Endothelial cell of umbilical vein (primary cell): ENCODE data around the gene AFG1L. TPM values are rescaled to one million over a fixed set of nuclear protein-coding genes. Genes with fewer than 3 reads are reported as not detected.

Source experiments
- BruUV-seq: library from RNA; stranded (reverse); fragments of 400-500 nt; replicated peaks from 2 replicates; lab custom pipeline; 2021; lab: Mats Ljungman, UMichigan
- CTCF ChIA-PET: fragments of 300-600, 350-600 bp; sonication (Branson Sonifier 250); formaldehyde crosslinking; loops from one replicate; lab custom pipeline; 2021; ENCODE audit warnings: antibody characterized with exemption, inconsistent platforms; lab: Charles Lee
- POLR2A ChIA-PET: fragments of 300-600, 350-600 bp; sonication (Branson Sonifier 250); formaldehyde crosslinking; loops from one replicate; lab custom pipeline; 2021; ENCODE audit warnings: antibody characterized with exemption, inconsistent platforms; lab: Charles Lee
- DNase-seq: peaks from one replicate; pipeline ENCODE4 v3.0.0-alpha.2; 2011; ENCODE audit warnings: low read depth, low spot score
- FAIRE-seq: peaks from 2 replicates; lab custom pipeline; 2011; peaks lifted over from hg19 to GRCh38; lab: Jason Lieb, UNC
- H2AFZ ChIP-seq: 2 replicates; pipeline ENCODE4 v1.6.0; 2012; ENCODE audit warnings: low read depth, low read length, control low read depth, inconsistent platforms
- H3K27ac ChIP-seq: 2 replicates; pipeline ENCODE4 v1.5.1; 2011; ENCODE audit warnings: low read depth, mild to moderate bottlenecking, control low read depth, low read length, moderate library complexity; ENCODE audit not compliant: insufficient read depth
- H3K27me3 ChIP-seq, 2 experiments: 2 replicates each; pipeline versions ENCODE4 v1.6.0 to v1.6.1; 2011; ENCODE audit warnings: low read length in 2 of 2, mixed read lengths in 1 of 2; ENCODE audit not compliant: control insufficient read depth in 2 of 2, insufficient read depth in 2 of 2
- H3K36me3 ChIP-seq, 2 experiments: 2 replicates in 1 of 2; 3 replicates in 1 of 2; pipeline ENCODE4 v1.5.1; 2011; ENCODE audit warnings: low read length in 2 of 2, mild to moderate bottlenecking in 1 of 2, moderate library complexity in 1 of 2; ENCODE audit not compliant: control insufficient read depth in 2 of 2, insufficient read depth in 2 of 2; ENCODE audit errors: extremely low read depth in 1 of 2
- H3K4me1 ChIP-seq: 3 replicates; pipeline ENCODE4 v1.5.1; 2011; ENCODE audit warnings: mild to moderate bottlenecking, low read length; ENCODE audit not compliant: control insufficient read depth, insufficient read depth; ENCODE audit errors: extremely low read depth
- H3K4me2 ChIP-seq: 2 replicates; pipeline ENCODE4 v1.6.1; 2011; ENCODE audit warnings: low read length, control low read depth, mixed read lengths; ENCODE audit not compliant: insufficient read depth
- H3K4me3 ChIP-seq, 3 experiments: fragments of 200-600 bp in 1 of 3; sonication (generic), shearing (Covaris generic) in 1 of 3; replicated peaks in 1 of 3; 2 replicates each; pipeline ENCODE4 v1.5.1; 2011 to 2016; ENCODE audit warnings: control low read depth in 3 of 3, low read length in 3 of 3, mild to moderate bottlenecking in 2 of 3, inconsistent platforms in 1 of 3, low read depth in 1 of 3, moderate library complexity in 1 of 3; ENCODE audit not compliant: insufficient read depth in 1 of 3
- H3K79me2 ChIP-seq: 2 replicates; pipeline ENCODE4 v1.6.0; 2012; ENCODE audit warnings: low read length, inconsistent platforms; ENCODE audit not compliant: control insufficient read depth, insufficient read depth
- H3K9ac ChIP-seq: replicated peaks from 2 replicates; pipeline ENCODE3; 2011; ENCODE audit warnings: low read length, control low read depth; ENCODE audit not compliant: insufficient read depth; ENCODE audit errors: extremely low read depth
- H3K9me1 ChIP-seq: replicated peaks from 3 replicates; pipeline ENCODE4 v1.6.0; 2011; ENCODE audit warnings: mild to moderate bottlenecking, low read length; ENCODE audit not compliant: control insufficient read depth, insufficient read depth; ENCODE audit errors: extremely low read depth
- H3K9me3 ChIP-seq: replicated peaks from 2 replicates; pipeline ENCODE4 v1.5.1; 2012; ENCODE audit warnings: low read length, inconsistent platforms; ENCODE audit not compliant: control insufficient read depth, insufficient read depth
- H4K20me1 ChIP-seq: replicated peaks from 2 replicates; pipeline ENCODE3; 2011; ENCODE audit warnings: mild to moderate bottlenecking, low read length; ENCODE audit not compliant: control insufficient read depth, insufficient read depth; ENCODE audit errors: extremely low read depth
- CTCF ChIP-seq, 2 donors: IDR thresholded peaks; 1 replicate in 1 of 2; 2 replicates in 1 of 2; pipeline ENCODE4 v1.5.1; 2011; ENCODE audit warnings: low read length in 2 of 2, mild to moderate bottlenecking in 2 of 2, moderate library complexity in 2 of 2, control low read depth in 1 of 2, inconsistent platforms in 1 of 2, low read depth in 1 of 2; ENCODE audit not compliant: insufficient read depth in 1 of 2; ENCODE audit errors: extremely low read depth in 1 of 2
- FOS ChIP-seq: IDR thresholded peaks from 2 replicates; pipeline ENCODE4 v1.6.1; 2011; ENCODE audit warnings: mild to moderate bottlenecking, low read length, moderate library complexity, borderline replicate concordance; ENCODE audit not compliant: insufficient read depth
- GATA2 ChIP-seq: IDR thresholded peaks from 2 replicates; pipeline ENCODE4 v1.7.0; 2011; ENCODE audit warnings: low read depth, mild to moderate bottlenecking, moderate library complexity, mixed read lengths, low read length; ENCODE audit not compliant: insufficient read length, insufficient read depth
- JUN ChIP-seq: IDR thresholded peaks from 2 replicates; pipeline ENCODE4 v1.6.1; 2011; ENCODE audit warnings: borderline replicate concordance, low read depth; ENCODE audit not compliant: insufficient read length, insufficient read depth
- MAX ChIP-seq: IDR thresholded peaks from 2 replicates; pipeline ENCODE4 v1.6.1; 2011; ENCODE audit not compliant: insufficient read depth, insufficient read length
- MYC ChIP-seq: IDR thresholded peaks from one replicate; pipeline ENCODE4 v1.6.1; 2011; ENCODE audit warnings: mild to moderate bottlenecking, low read depth, low read length
- dilution Hi-C: fragments of 300-500 bp; cut with MboI; formaldehyde crosslinking; loops from one replicate; pipeline ENCODE4 v1.15.0; 2019; ENCODE audit warnings: low sequenced_read_pairs; ENCODE audit not compliant: extremely low pct_ligation_motif_present
- intact Hi-C: fragments of 100-400 bp; cut with micrococcal nuclease; formaldehyde crosslinking; loops from one replicate; pipeline ENCODE4 v1.10.0; 2022
- polyA plus RNA-seq, 4 experiments: library from polyadenylated mRNA; depleted of rRNA in 3 of 4; stranded (reverse) in 3 of 4; unstranded in 1 of 4; fragments of >200 nt; gene quantifications; 2 replicates each; pipeline versions ENCODE4 v1.2.1 to v1.2.3, GENCODE V29; 2011 to 2012; ENCODE audit warnings: missing spikeins in 1 of 4
- total RNA-seq: library from RNA; stranded (reverse); gene quantifications from 2 replicates; pipeline ENCODE4 v1.2.3, GENCODE V29; 2021

AFG1L gene
- total and polyA plus RNA-seq, 2 donors (not counting 3 experiments of a cell fraction or from before 2014, with no cell fraction given): 1.0 to 6.2 TPM

- ChIA-PET POLR2A (no interaction called here), CTCF (interaction anchor here (0.6 kb wide), 1 partner anchor 217 kb away, joined by 3 read pairs; no protein-coding TSS in a partner anchor)
- no peaks in the 10 kb centered on the region for H3K4me1 ChIP-seq
- no peak overlapping the region for H3K27ac ChIP-seq
- H2AFZ ChIP-seq: no peak overlapping the region
- FAIRE-seq (no peak), DNase-seq (no peak)
- H3K27me3 ChIP-seq: no peaks in the 10 kb centered on the region
- no peak for TF ChIP-seq FOS
- H3K79me2 ChIP-seq: no peaks in the 10 kb centered on the region
- H3K36me3 ChIP-seq: no peaks in the 10 kb centered on the region
- dilution Hi-C loops (no loop called here), intact Hi-C loops (no loop called here)
- H3K4me3 ChIP-seq: no peak overlapping the region
- no peak overlapping the region for H3K4me2 ChIP-seq
- no TSS peak for BruUV-seq
- no peaks in the 10 kb centered on the region for H3K9me1 ChIP-seq
- H4K20me1 ChIP-seq: no peaks in the 10 kb centered on the region
- no peaks in the 10 kb centered on the region for H3K9me3 ChIP-seq
- no peak overlapping the region for H3K9ac ChIP-seq
Measured at GRCh38 chr6:108274546-108274945, 20.3 kb upstream of the AFG1L start.

- Histone ChIP-seq H3K4me2 (no peak overlapping the region), H3K9ac (no peak overlapping the region), H3K9me3 (no peaks in the 10 kb centered on the region), H3K9me1 (no peaks in the 10 kb centered on the region), H3K4me1 (no peaks in the 10 kb centered on the region), H4K20me1 (no peaks in the 10 kb centered on the region), H3K79me2 (no peaks in the 10 kb centered on the region), H3K27me3 (no peaks in the 10 kb centered on the region), H3K36me3 (no peaks in the 10 kb centered on the region), H2AFZ (no peak overlapping the region), H3K27ac (no peak overlapping the region), H3K4me3 (no peak overlapping the region)
- no TSS peak for BruUV-seq
- FAIRE-seq: no peak
- intact Hi-C loops: no loop called here
- CTCF ChIA-PET: interaction anchor here (0.8 kb wide), 1 partner anchor 216 kb away, joined by 3 read pairs; no protein-coding TSS in a partner anchor
- POLR2A ChIA-PET: no interaction called here
- DNase-seq: no peak
- TF ChIP-seq MAX: no peak
- no peak for TF ChIP-seq GATA2
- no peak for TF ChIP-seq JUN
- no peak for TF ChIP-seq CTCF (IDR thresholded peaks at IDR 0.05; ENCODE audit: extremely low read depth in 1 of 2, insufficient read depth in 1 of 2, low read depth in 1 of 2, low read length in 2 of 2)
- no peak for TF ChIP-seq MYC
- dilution Hi-C loops: no loop called here
Measured at GRCh38 chr6:108275976-108276375, 18.9 kb upstream of the AFG1L start.
